GM10266 (cell line): ENCODE results near the gene CMTM3.
"Not testable (repeated sequence)": the region's sequence is repeated elsewhere in the genome, so short reads cannot be mapped to it uniquely, and the experiment has no call there.

Experiments used
- DNase-seq: peaks from one replicate; pipeline ENCODE4 v3.0.0; 2012; ENCODE audit errors: extremely low spot score
- TF ChIP-seq, protein P1 (sequence below): IDR thresholded peaks from 2 replicates; pipeline ENCODE4 v1.5.1; 2012; ENCODE audit warnings: mild to moderate bottlenecking, low read depth; ENCODE audit not compliant: control insufficient read depth, insufficient read depth; ENCODE audit errors: missing control alignments

Gene CMTM3

GRCh38 chr16:66661210-66661560 lies 56.7 kb downstream of the CMTM3 start:
- TF ChIP-seq, protein P1, sequence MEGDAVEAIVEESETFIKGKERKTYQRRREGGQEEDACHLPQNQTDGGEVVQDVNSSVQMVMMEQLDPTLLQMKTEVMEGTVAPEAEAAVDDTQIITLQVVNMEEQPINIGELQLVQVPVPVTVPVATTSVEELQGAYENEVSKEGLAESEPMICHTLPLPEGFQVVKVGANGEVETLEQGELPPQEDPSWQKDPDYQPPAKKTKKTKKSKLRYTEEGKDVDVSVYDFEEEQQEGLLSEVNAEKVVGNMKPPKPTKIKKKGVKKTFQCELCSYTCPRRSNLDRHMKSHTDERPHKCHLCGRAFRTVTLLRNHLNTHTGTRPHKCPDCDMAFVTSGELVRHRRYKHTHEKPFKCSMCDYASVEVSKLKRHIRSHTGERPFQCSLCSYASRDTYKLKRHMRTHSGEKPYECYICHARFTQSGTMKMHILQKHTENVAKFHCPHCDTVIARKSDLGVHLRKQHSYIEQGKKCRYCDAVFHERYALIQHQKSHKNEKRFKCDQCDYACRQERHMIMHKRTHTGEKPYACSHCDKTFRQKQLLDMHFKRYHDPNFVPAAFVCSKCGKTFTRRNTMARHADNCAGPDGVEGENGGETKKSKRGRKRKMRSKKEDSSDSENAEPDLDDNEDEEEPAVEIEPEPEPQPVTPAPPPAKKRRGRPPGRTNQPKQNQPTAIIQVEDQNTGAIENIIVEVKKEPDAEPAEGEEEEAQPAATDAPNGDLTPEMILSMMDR, result no peak
- DNase-seq, result no peak

- not testable (repeated sequence) for DNase-seq
Measured at GRCh38 chr16:66661671-66662346, 57.3 kb downstream of the CMTM3 start.

GRCh38 chr16:66662445-66663194 lies 58.1 kb downstream of the CMTM3 start:
- DNase-seq, result no peak

More at GRCh38 chr16:66662445-66663194, 58.1 kb downstream of the CMTM3 start:
- TF ChIP-seq, protein P1, result peak; percentile 36
